Neuronal stem cell (in vitro differentiated cells): ENCODE results near the gene AKTIP.

Source experiments
- DNase-seq: peaks from one replicate; pipeline ENCODE4 v3.0.0-alpha.2; 2013; ENCODE audit warnings: low spot score
- H2AFZ ChIP-seq: one replicate; pipeline ENCODE4 v1.6.1; 2013; ENCODE audit warnings: mild to moderate bottlenecking, low read length, inconsistent platforms
- H2AK5ac ChIP-seq: 2 replicates; pipeline ENCODE4 v1.6.1; 2013; ENCODE audit warnings: low read depth, mild to moderate bottlenecking, inconsistent platforms, low read length, moderate library complexity, mixed read lengths
- H2BK120ac ChIP-seq: 2 replicates; pipeline ENCODE4 v1.6.1; 2013; ENCODE audit warnings: low read depth, mild to moderate bottlenecking, inconsistent platforms, low read length, moderate library complexity, mixed read lengths
- H2BK12ac ChIP-seq: one replicate; pipeline ENCODE4 v1.6.1; 2013; ENCODE audit warnings: low read length, inconsistent platforms
- H2BK15ac ChIP-seq: 2 replicates; pipeline ENCODE4 v1.6.1; 2013; ENCODE audit warnings: mild to moderate bottlenecking, low read length, inconsistent platforms, mixed read lengths
- H2BK5ac ChIP-seq: one replicate; pipeline ENCODE4 v1.6.1; 2013; ENCODE audit warnings: inconsistent platforms, mild to moderate bottlenecking, low read length, moderate library complexity
- H3K14ac ChIP-seq: one replicate; pipeline ENCODE4 v1.6.1; 2013; ENCODE audit warnings: low read length, inconsistent platforms
- H3K18ac ChIP-seq: 2 replicates; pipeline ENCODE4 v1.6.1; 2013; ENCODE audit warnings: low read length, inconsistent platforms
- H3K23ac ChIP-seq: 2 replicates; pipeline ENCODE4 v1.6.1; 2013; ENCODE audit warnings: low read depth, mild to moderate bottlenecking, mixed read lengths, low read length, inconsistent platforms; ENCODE audit not compliant: poor library complexity
- H3K27ac ChIP-seq: replicated peaks from 3 replicates; pipeline ENCODE4 v1.5.1; 2013; ENCODE audit warnings: low read length, inconsistent platforms
- H3K27me3 ChIP-seq, 3 experiments: 2 replicates each; pipeline ENCODE4 v1.6.1; 2013; ENCODE audit warnings: low read length in 3 of 3, mild to moderate bottlenecking in 2 of 3, inconsistent platforms in 1 of 3, low read depth in 1 of 3, mixed read lengths in 1 of 3, moderate library complexity in 1 of 3; ENCODE audit not compliant: control insufficient read depth in 3 of 3, insufficient read depth in 3 of 3
- H3K36me3 ChIP-seq, 2 donors: replicated peaks in 1 of 2; 2 replicates each; pipeline ENCODE4 v1.6.1; 2013; ENCODE audit warnings: low read length in 2 of 2; ENCODE audit not compliant: control insufficient read depth in 2 of 2, insufficient read depth in 2 of 2
- H3K4ac ChIP-seq: 2 replicates; pipeline ENCODE4 v1.6.1; 2013; ENCODE audit warnings: inconsistent platforms, mild to moderate bottlenecking, low read length, moderate library complexity
- H3K4me1 ChIP-seq, 2 donors: 1 replicate in 1 of 2; 2 replicates in 1 of 2; pipeline ENCODE4 v1.6.1; 2013; ENCODE audit warnings: low read length in 2 of 2, low read depth in 1 of 2; ENCODE audit not compliant: control insufficient read depth in 2 of 2, insufficient read depth in 1 of 2
- H3K4me2 ChIP-seq: one replicate; pipeline ENCODE4 v1.6.1; 2013; ENCODE audit warnings: mild to moderate bottlenecking, low read length, inconsistent platforms; ENCODE audit not compliant: insufficient read depth, poor library complexity, severe bottlenecking
- H3K4me3 ChIP-seq, 2 donors: 2 replicates each; pipeline ENCODE4 v1.5.1; 2013; ENCODE audit warnings: low read length in 2 of 2, mild to moderate bottlenecking in 2 of 2, inconsistent platforms in 1 of 2, moderate library complexity in 1 of 2
- H3K79me1 ChIP-seq: one replicate; pipeline ENCODE4 v1.6.1; 2013; ENCODE audit warnings: low read depth, mild to moderate bottlenecking, inconsistent platforms, low read length, moderate library complexity
- H3K9ac ChIP-seq: one replicate; pipeline ENCODE4 v1.6.1; 2013; ENCODE audit warnings: mild to moderate bottlenecking, low read depth, low read length, inconsistent platforms; ENCODE audit not compliant: poor library complexity
- H3K9me3 ChIP-seq, 2 donors: replicated peaks in 1 of 2; 2 replicates each; pipeline versions ENCODE3 to v1.6.1; 2013; ENCODE audit warnings: low read length in 2 of 2, mild to moderate bottlenecking in 2 of 2, inconsistent platforms in 1 of 2, low read depth in 1 of 2, mixed read lengths in 1 of 2, moderate library complexity in 1 of 2; ENCODE audit not compliant: control insufficient read depth in 2 of 2, insufficient read depth in 1 of 2
- H4K8ac ChIP-seq: one replicate; pipeline ENCODE4 v1.6.1; 2013; ENCODE audit warnings: low read depth, mild to moderate bottlenecking, inconsistent platforms, low read length, moderate library complexity
- H4K91ac ChIP-seq: one replicate; pipeline ENCODE4 v1.6.1; 2013; ENCODE audit warnings: low read length, low read depth, mild to moderate bottlenecking, inconsistent platforms; ENCODE audit not compliant: poor library complexity
- WGBS, 2 donors: extraction: QIAGEN DNeasy Blood & Tissue Kit; methylation state at CpG; one replicate each; pipeline ENCODE4 v1.1.7; 2013; ENCODE audit warnings: missing lambda C conversion rate in 2 of 2, mixed read lengths in 1 of 2; ENCODE audit not compliant: insufficient read length in 2 of 2, insufficient replicate concordance in 1 of 2; ENCODE audit errors: extremely low coverage in 2 of 2; 5-methylcytosine and 5-hydroxymethylcytosine counted together

Gene AKTIP

DNA sequence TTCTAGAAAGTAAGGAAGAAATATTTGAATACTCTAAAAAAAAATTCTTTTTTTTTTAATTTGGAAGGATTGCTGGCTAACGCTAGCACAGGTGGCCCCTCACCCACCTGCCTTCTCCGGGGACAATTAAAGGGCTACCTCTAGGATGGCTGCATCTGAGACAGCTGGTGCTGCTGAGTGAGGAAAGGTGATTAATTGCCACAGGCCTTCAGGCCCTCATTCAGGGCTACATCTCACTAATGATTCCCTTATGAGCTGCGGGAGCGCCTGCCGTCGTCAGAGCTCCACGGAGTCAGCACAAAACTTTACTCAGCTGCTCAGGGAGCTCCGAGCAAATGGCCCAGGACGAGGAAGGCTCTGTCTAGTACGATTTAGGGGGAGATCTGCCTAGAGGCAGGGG is 27.0 kb upstream of the AKTIP start:
- no peak overlapping the region for H2BK120ac ChIP-seq
- H4K91ac ChIP-seq: no peak overlapping the region
- no peak overlapping the region for H3K9ac ChIP-seq
- H3K4ac ChIP-seq: no peak overlapping the region
- no CpG with 5 or more reads among the region's 10 CpGs for WGBS, 2 donors
- no peak overlapping the region for H3K4me3 ChIP-seq
- no peaks in the 10 kb centered on the region for H3K79me1 ChIP-seq
- no peak overlapping the region for H3K18ac ChIP-seq
- H3K4me2 ChIP-seq: no peak overlapping the region
- H2BK15ac ChIP-seq: no peak overlapping the region
- no peak for DNase-seq
- no peaks in the 10 kb centered on the region for H3K27me3 ChIP-seq
- no peak overlapping the region for H2AK5ac ChIP-seq
- H3K4me1 ChIP-seq: no peaks in the 10 kb centered on the region
- H2BK5ac ChIP-seq: no peak overlapping the region
- H3K36me3 ChIP-seq: no peaks in the 10 kb centered on the region
- H4K8ac ChIP-seq: no peak overlapping the region
- H3K14ac ChIP-seq: no peak overlapping the region
- no peak overlapping the region for H2BK12ac ChIP-seq
- H2AFZ ChIP-seq: no peak overlapping the region
- no peak overlapping the region for H3K27ac ChIP-seq
- H3K23ac ChIP-seq: no peak overlapping the region
- H3K9me3 ChIP-seq: no peaks in the 10 kb centered on the region

GRCh38 chr16:53529513-53529912 is 26.5 kb upstream of the AKTIP start:
- H3K18ac ChIP-seq: no peak overlapping the region
- H2BK120ac ChIP-seq: no peak overlapping the region
- no peak overlapping the region for H2BK5ac ChIP-seq
- H3K27me3 ChIP-seq: no peaks in the 10 kb centered on the region
- no peak overlapping the region for H4K91ac ChIP-seq
- no peaks in the 10 kb centered on the region for H3K79me1 ChIP-seq
- no peaks in the 10 kb centered on the region for H3K4me1 ChIP-seq
- no peak overlapping the region for H3K27ac ChIP-seq
- H3K4me2 ChIP-seq: no peak overlapping the region
- no peak overlapping the region for H4K8ac ChIP-seq
- no peaks in the 10 kb centered on the region for H3K9me3 ChIP-seq
- no CpG with 5 or more reads among the region's 14 CpGs for WGBS, 2 donors
- H3K4me3 ChIP-seq: no peak overlapping the region
- no peaks in the 10 kb centered on the region for H3K36me3 ChIP-seq
- no peak overlapping the region for H2AFZ ChIP-seq
- H2BK15ac ChIP-seq: no peak overlapping the region
- H3K9ac ChIP-seq: no peak overlapping the region
- no peak overlapping the region for H3K14ac ChIP-seq
- H3K23ac ChIP-seq: no peak overlapping the region
- no peak overlapping the region for H3K4ac ChIP-seq
- DNase-seq: no peak
- no peak overlapping the region for H2AK5ac ChIP-seq
- no peak overlapping the region for H2BK12ac ChIP-seq

- peak overlapping the region; percentile 35 for H3K9ac ChIP-seq
Observed at GRCh38 chr16:53528797-53529196, 25.8 kb upstream of the AKTIP start.

GRCh38 chr16:53523971-53524548 is 21.1 kb upstream of the AKTIP start:
- no CpG with 5 or more reads among the region's 15 CpGs for WGBS, 2 donors
- Histone ChIP-seq H4K91ac (no peak overlapping the region), H3K4me1 (no peaks in the 10 kb centered on the region), H3K18ac (no peak overlapping the region), H3K27me3 (peaks cover 0 to 5% (median 0%) of the 10 kb centered on the region in 3 experiments), H3K9ac (no peak overlapping the region), H3K4me3 (no peak overlapping the region), H3K23ac (peak overlapping the region; percentile 39), H3K36me3 (no peaks in the 10 kb centered on the region), H2AFZ (no peak overlapping the region), H2BK12ac (no peak overlapping the region), H3K4ac (no peak overlapping the region), H3K9me3 (no peaks in the 10 kb centered on the region), H3K27ac (no peak overlapping the region), H2AK5ac (no peak overlapping the region), H3K4me2 (no peak overlapping the region), H2BK120ac (no peak overlapping the region), H3K14ac (no peak overlapping the region), H2BK5ac (no peak overlapping the region), H3K79me1 (no peaks in the 10 kb centered on the region), H2BK15ac (no peak overlapping the region), H4K8ac (no peak overlapping the region)
- no peak for DNase-seq

More at GRCh38 chr16:53528797-53529196, 25.8 kb upstream of the AKTIP start:
- Histone ChIP-seq H3K27ac (no peak overlapping the region), H2BK120ac (no peak overlapping the region), H2BK12ac (no peak overlapping the region), H3K4ac (no peak overlapping the region), H3K18ac (peak overlapping the region; percentile 69), H3K9me3 (no peaks in the 10 kb centered on the region), H4K91ac (no peak overlapping the region), H2AK5ac (no peak overlapping the region), H2AFZ (no peak overlapping the region), H4K8ac (no peak overlapping the region), H3K79me1 (no peaks in the 10 kb centered on the region), H3K27me3 (no peaks in the 10 kb centered on the region), H2BK15ac (no peak overlapping the region), H2BK5ac (no peak overlapping the region), H3K23ac (peak overlapping the region; percentile 43), H3K36me3 (no peaks in the 10 kb centered on the region), H3K4me2 (no peak overlapping the region), H3K14ac (no peak overlapping the region), H3K4me1 (no peaks in the 10 kb centered on the region), H3K4me3 (no peak overlapping the region)
- WGBS, 2 donors: no CpG with 5 or more reads among the region's 6 CpGs
- no peak for DNase-seq
